GM21526 (cell line): Measurements from ENCODE around the gene PAQR8.
"Not testable (repeated sequence)": the region's sequence is repeated elsewhere in the genome, so short reads cannot be mapped to it uniquely, and the experiment has no call there.

Experiments used
- ATAC-seq: cut with Tn5 transposase; IDR thresholded peaks from one replicate; pipeline ENCODE4 v1.9.1; 2021; ENCODE audit warnings: moderate library complexity; ENCODE audit not compliant: unreplicated experiment, low FRiP score

PAQR8 gene

GRCh38 chr6:52375780-52376556 is 14.0 kb downstream of the PAQR8 start:
- no peak for ATAC-seq

DNA sequence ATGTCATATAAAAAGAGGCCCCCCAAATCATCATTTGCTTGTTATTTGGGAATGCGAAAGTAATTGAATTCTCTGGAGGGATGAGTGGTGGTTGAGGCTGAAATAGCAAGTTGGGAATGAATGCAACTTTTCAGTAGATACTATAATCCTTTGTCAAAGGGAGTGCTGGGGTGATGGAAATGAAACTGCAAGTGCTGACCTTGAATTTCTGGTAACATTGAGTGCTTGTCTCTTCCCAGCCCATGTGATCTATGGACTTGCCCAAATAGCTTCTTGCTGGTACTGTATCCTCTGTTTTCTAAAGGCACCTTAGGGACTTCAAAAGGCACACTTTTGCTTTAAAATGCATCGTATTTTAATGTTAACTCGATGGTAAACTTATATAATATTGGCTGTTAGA is 14.8 kb downstream of the PAQR8 start:
- no peak for ATAC-seq

- no peak for ATAC-seq
Observed at GRCh38 chr6:52377538-52378221, 15.7 kb downstream of the PAQR8 start.

- no peak for ATAC-seq
Observed at GRCh38 chr6:52381249-52381648, 19.3 kb downstream of the PAQR8 start.

GRCh38 chr6:52384145-52384766 is 22.3 kb downstream of the PAQR8 start:
- no peak for ATAC-seq

- ATAC-seq: no peak
Observed at GRCh38 chr6:52385074-52385473, 23.1 kb downstream of the PAQR8 start.

DNA sequence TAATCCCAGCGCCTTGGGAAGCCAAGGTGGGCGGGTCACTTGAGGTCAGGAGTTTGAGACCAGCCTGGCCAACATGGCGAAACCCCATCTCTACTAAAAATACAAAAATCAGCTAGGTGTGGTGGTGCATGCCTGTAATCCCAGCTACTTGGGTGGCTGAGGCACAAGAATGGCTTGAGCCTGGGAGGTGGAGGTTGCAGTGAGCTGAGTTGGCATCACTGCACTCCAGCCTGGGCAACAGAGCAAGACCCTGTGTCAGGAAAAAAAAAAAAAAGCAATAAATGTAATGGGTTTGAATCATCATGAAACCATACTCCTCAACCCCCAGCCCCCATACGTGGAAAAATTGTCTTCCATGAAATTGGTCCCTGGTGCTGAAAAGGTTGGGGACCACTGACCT is 26.2 kb downstream of the PAQR8 start:
- ATAC-seq: not testable (repeated sequence)

DNA sequence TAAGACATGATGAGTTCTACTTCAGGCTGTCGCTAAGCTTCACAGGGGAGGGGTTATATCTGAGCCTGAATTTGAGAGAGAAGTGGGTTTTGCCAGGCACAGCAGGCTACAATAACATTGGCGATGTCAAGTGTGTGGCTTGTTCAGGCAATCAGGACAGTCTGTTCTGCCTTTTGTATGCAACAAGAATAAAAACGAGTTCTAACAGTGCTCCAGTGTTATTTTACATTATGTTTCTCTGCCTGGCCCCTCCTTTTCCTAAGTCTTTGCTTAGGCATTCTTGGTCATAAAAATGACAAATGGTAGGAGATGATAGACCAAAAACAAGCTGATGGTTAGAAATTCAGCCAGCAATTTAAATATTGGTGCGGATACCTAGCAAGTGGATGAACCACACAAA is 26.8 kb downstream of the PAQR8 start:
- ATAC-seq: no peak

- no peak for ATAC-seq
Observed at GRCh38 chr6:52389264-52389625, 27.3 kb downstream of the PAQR8 start.

DNA sequence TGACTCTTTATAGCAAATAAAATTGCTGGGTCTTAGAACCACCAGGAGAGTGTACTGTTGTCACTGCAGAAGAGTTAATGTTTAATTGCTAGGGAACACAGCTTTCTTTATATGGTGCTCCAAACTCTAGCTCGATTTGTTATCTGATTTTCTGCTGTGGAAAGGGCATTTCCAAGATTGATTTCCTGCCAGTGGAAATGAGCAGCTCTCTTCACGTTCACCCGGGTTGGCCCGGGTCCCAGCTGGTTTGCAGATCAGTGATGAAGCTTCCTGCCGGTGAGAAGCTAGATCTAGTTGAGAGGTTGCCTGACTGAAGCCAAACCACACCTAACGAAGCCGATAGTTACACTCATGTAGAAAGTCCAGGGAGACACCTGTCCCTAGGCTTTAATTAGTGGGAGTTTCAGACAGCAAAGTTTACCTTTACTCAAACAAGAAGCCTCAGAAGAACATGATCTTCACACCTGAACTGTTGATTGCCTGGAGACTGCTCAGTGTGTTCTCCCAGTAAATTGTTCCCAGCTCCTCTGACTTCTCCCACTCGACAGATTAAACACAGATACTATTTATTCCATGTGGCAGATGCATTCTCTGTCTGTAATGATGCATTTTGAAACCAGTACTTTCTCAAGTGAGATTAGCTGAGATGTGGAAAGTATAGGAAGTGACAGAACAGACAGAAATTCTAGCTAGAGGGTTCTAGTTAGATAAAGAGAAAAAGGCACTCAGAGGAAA is 27.8 kb downstream of the PAQR8 start:
- peak; percentile 59 for ATAC-seq

DNA sequence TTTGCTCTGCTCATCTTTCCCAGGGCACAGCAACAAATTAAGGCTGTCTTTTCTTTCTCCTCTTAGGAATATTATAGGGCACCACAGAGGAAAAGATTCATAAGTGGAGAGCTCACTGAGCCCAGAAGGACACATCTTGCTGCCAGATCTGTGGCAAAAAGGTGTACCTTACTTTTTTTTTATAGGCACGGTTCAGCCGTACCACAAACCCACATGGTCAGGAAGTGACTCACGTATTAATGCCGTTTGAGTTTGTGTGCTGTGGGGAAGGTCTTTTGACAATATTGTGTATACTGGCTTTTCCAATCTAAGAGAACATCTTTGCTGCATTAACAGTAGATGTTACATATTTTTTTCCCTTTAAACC is 28.4 kb downstream of the PAQR8 start:
- peak; percentile 42 for ATAC-seq

DNA sequence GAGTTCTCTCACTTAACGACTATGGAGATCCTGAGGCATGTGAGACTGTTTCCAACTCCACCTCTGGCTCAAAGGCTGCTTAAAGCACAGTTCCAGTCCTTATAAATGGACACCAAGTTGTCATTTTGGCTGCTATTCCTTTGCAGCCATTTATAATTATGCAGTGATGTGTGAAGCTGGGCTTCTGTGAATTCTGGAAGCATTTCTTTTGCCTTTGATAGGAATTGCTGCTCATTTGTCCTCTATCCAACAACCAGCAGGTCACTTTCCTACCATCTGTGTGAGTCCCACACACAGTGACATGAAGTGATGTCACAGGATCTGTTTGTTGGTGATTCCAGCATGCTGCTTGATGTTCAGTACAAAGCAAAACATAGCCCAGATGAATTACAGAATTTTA is 29.6 kb downstream of the PAQR8 start:
- ATAC-seq: no peak

DNA sequence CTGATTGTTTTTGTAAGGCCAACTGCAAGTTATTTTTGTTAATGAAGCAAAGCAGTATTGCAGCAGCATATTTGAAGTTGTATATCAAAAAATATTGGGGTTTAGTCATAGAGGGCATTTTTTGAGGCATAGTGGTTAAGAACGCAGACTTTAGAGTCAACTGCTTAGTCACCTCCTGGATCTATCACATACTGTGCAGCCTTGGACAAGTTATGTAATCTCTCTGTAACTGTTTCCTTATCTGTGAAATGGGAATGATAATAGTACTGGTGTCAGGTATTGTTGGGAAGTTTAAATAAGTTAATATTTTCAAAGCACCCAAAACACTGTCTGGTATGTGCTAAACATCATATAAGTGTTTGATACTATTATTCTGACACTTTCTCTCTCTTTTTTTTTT is 31.0 kb downstream of the PAQR8 start:
- no peak for ATAC-seq

- no peak for ATAC-seq
Observed at GRCh38 chr6:52393780-52394179, 31.8 kb downstream of the PAQR8 start.

DNA sequence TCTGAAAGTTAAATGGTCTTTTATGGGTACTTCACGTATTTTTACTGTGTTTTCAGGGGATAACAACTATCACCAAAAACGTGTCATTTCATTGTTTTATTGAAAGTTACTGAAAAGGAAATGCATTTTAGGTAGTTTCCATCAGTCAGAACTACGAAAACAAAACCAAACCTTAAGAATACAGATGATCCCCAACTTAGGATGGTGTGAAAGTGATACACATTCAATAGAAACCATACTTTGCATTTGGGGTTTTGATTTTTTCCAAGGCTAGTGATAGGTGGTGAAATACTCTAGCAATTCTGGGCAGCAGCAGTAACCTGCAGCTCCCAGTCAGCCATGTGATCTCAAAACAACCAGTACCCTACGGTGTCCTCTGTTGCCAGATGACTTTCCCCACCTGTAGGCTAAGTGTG is 32.3 kb downstream of the PAQR8 start:
- peak; percentile 50 for ATAC-seq

GRCh38 chr6:52395969-52396368 is 34.0 kb downstream of the PAQR8 start:
- no peak for ATAC-seq

GRCh38 chr6:52399511-52400312 is 37.8 kb downstream of the PAQR8 start:
- peak; percentile 45 for ATAC-seq

DNA sequence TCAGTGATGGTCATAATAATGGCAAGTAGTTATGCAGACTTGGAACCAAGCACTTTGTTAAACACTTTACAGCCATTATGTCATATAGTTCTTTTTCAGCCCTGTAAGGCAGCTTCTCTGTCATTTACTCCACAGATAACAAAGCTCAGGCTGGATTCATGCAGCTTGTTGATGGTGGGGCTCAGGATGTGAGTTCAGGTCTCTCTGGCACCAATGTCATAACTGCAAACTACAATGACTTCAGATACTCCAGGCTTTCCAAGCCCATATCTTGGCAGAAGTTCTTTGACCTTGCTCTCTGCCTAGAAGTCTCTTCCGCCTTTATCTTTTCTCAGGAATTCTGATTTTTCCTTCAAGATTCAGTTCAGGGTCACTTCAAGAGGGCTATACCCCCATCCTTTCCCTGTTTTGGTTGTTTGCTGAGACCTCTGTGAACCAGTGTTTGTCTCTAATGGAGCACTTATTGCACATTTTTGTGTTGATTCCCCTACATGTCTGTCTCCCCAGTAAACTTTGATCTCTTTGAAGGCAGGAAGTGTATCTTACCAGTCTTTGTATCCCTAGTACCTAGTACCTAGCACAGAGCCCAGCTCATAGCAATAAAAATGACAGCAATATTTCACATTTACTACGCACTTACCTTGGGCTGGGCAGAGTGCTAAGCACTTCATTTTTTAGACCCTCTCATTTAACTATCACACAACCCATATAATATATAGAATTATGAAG is 38.5 kb downstream of the PAQR8 start:
- no peak for ATAC-seq

DNA sequence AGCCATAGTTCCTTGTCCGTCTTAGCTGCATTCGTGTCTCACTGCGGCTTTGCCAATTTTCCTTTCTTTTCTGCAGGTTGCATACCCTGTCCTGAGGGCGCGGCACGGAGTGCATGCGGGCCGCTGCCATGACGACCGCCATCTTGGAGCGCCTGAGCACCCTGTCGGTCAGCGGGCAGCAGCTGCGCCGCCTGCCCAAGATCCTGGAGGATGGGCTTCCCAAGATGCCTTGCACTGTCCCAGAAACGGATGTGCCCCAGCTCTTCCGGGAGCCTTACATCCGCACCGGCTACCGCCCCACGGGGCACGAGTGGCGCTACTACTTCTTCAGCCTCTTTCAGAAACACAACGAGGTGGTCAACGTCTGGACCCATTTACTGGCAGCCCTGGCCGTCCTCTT is 41.1 kb downstream of the PAQR8 start:
- no peak for ATAC-seq

GRCh38 chr6:52403627-52404026 is 41.7 kb downstream of the PAQR8 start:
- ATAC-seq: no peak
